Prostate gland (tissue), 2 donors: ENCODE results near the gene ITIH2.

Experiments used
- CTCF ChIP-seq, 4 experiments: fragments of 200-600 bp in 2 of 4; fragments of 450-650 bp in 2 of 4; sonication (generic) in 2 of 4; IDR thresholded peaks; 1 replicate in 3 of 4; 2 replicates in 1 of 4; pipeline ENCODE4 v1.5.1; 2016 to 2019; ENCODE audit warnings: antibody characterized with exemption in 4 of 4, mild to moderate bottlenecking in 2 of 4, moderate library complexity in 2 of 4
- POLR2AphosphoS5 ChIP-seq: sonication (generic); formaldehyde crosslinking; IDR thresholded peaks from one replicate; pipeline ENCODE4 v1.6.1; 2017; ENCODE audit warnings: antibody characterized with exemption

- TF ChIP-seq CTCF (IDR thresholded peaks at IDR 0.05) (no peak), POLR2AphosphoS5 (no peak)
These were observed 6.6 kb upstream of the ITIH2 start for GRCh38 chr10:7696545-7696944.
